Dermis microvascular lymphatic vessel endothelial cell (primary cell): ENCODE data around the gene MAPKAPK2. TPM values are rescaled to one million over a fixed set of nuclear protein-coding genes. Genes with fewer than 3 reads are reported as not detected.
"Not testable (repeated sequence)": the region's sequence is repeated elsewhere in the genome, so short reads cannot be mapped to it uniquely, and the experiment has no call there.

Experiments
- DNase-seq, 2 donors: peaks; one replicate each; pipeline versions ENCODE4 v3.0.0 to v3.0.0-alpha.2; 2010; ENCODE audit warnings: low read depth in 2 of 2
- total RNA-seq: library from RNA; depleted of rRNA; stranded (reverse); fragments of >200 nt; gene quantifications from 2 replicates; pipeline ENCODE4 v1.2.1, GENCODE V29; 2014

Gene MAPKAPK2
- total RNA-seq, 1 donor from 2014 or later, result 27.0 TPM

GRCh38 chr1:206741142-206741701 lies 56.5 kb downstream of the MAPKAPK2 start:
- no peak for DNase-seq

- DNase-seq, result no peak
Measured at GRCh38 chr1:206742719-206743383, 58.1 kb downstream of the MAPKAPK2 start.

- no peak for DNase-seq
Measured at GRCh38 chr1:206744683-206745082, 60.0 kb downstream of the MAPKAPK2 start.

- DNase-seq, result no peak
Measured at GRCh38 chr1:206745301-206745700, 60.6 kb downstream of the MAPKAPK2 start.

- DNase-seq, result peak in 1 of 2 donors; percentile 17
Measured at GRCh38 chr1:206748348-206749030, 63.8 kb downstream of the MAPKAPK2 start.

- no peak for DNase-seq
Measured at GRCh38 chr1:206751891-206752290, 67.2 kb downstream of the MAPKAPK2 start.

- DNase-seq, result no peak
Measured at GRCh38 chr1:206752481-206752880, 67.8 kb downstream of the MAPKAPK2 start.

- no peak for DNase-seq
Measured at GRCh38 chr1:206753141-206753540, 68.4 kb downstream of the MAPKAPK2 start.

GRCh38 chr1:206754011-206754410 lies 69.3 kb downstream of the MAPKAPK2 start:
- no peak for DNase-seq

- DNase-seq, result no peak
Measured at GRCh38 chr1:206757524-206758266, 73.0 kb downstream of the MAPKAPK2 start.

GRCh38 chr1:206760590-206760989 lies 75.9 kb downstream of the MAPKAPK2 start:
- no peak for DNase-seq

GRCh38 chr1:206761159-206761768 lies 76.6 kb downstream of the MAPKAPK2 start:
- no peak for DNase-seq

GRCh38 chr1:206762741-206763364 lies 78.1 kb downstream of the MAPKAPK2 start:
- not testable (repeated sequence) for DNase-seq

- not testable (repeated sequence) for DNase-seq
Measured at GRCh38 chr1:206765771-206766170, 81.1 kb downstream of the MAPKAPK2 start.

- DNase-seq, result peak in 1 of 2 donors; percentile 7
Measured at GRCh38 chr1:206766251-206766856, 81.6 kb downstream of the MAPKAPK2 start.

GRCh38 chr1:206768472-206769303 lies 84.0 kb downstream of the MAPKAPK2 start:
- no peak for DNase-seq

GRCh38 chr1:206769304-206769731 lies 84.6 kb downstream of the MAPKAPK2 start:
- DNase-seq, result no peak

- DNase-seq, result no peak
Measured at GRCh38 chr1:206770531-206771337, 86.0 kb downstream of the MAPKAPK2 start, which contains the start of gene IL19. IL19 (plus strand) TSS chr1:206770773; CDS start chr1:206836663, 65,890 bp downstream.

GRCh38 chr1:206771338-206771692 lies 86.6 kb downstream of the MAPKAPK2 start:
- DNase-seq, result no peak
